Type B pancreatic cell (in vitro differentiated cells): ENCODE measurements around the gene EPSTI1. TPM values are rescaled to one million over a fixed set of nuclear protein-coding genes. Genes with fewer than 3 reads are reported as not detected.

ENCODE experiments used
- DNase-seq: peaks from one replicate; pipeline ENCODE4 v3.0.0; 2021; ENCODE audit warnings: mixed read lengths; ENCODE audit not compliant: unreplicated experiment; ENCODE audit errors: extremely low spot score
- H3K27ac Mint-ChIP-seq: 2 replicates; pipeline ENCODE4 v1.8.0; 2021; ENCODE audit warnings: mild to moderate bottlenecking, mixed read lengths
- H3K27me3 Mint-ChIP-seq: 2 replicates; pipeline ENCODE4 v1.8.0; 2021; ENCODE audit warnings: mixed read lengths
- H3K36me3 Mint-ChIP-seq: 2 replicates; pipeline ENCODE4 v1.8.0; 2021; ENCODE audit warnings: mixed read lengths
- H3K4me1 Mint-ChIP-seq: one replicate; pipeline ENCODE4 v1.8.0; 2021; ENCODE audit warnings: mixed read lengths; ENCODE audit not compliant: unreplicated experiment
- H3K4me3 Mint-ChIP-seq: 2 replicates; pipeline ENCODE4 v1.8.0; 2021; ENCODE audit warnings: mild to moderate bottlenecking, mixed read lengths
- H3K9me3 Mint-ChIP-seq: 2 replicates; pipeline ENCODE4 v1.8.0; 2021; ENCODE audit warnings: mixed read lengths
- total RNA-seq: library from RNA; stranded (reverse); gene quantifications from 2 replicates; pipeline ENCODE4 v1.2.1, GENCODE V29; 2021; ENCODE audit warnings: low replicate concordance
- TF ChIP-seq, protein P1 (sequence below): fragments of 200-600 bp; sonication (generic); conservative IDR thresholded peaks from 2 replicates; pipeline ENCODE4 v1.5.0; 2021; ENCODE audit warnings: antibody characterized with exemption, mild to moderate bottlenecking

The EPSTI1 gene
- total RNA-seq, 1 donor from 2014 or later, result 7.9 TPM

DNA sequence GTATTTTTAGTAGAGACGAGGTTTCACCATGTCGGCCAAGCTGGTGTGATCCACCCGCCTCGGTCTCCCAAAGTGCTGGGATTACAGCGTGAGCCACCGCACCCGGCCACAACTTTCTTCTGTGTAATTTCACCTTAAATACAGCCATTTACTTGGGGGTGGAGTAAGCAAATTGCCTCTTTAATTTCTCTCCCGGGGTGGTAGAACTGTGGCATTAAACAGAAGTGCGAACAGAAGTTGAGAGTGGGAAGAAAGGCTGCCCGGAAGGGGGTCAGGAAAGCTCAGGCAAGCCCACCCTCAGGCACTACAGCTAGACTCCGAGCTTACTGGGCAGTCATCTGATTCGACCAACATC is 30.9 kb upstream of the EPSTI1 start:
- Mint-ChIP-seq H3K27me3 (no peaks in the 10 kb centered on the region), H3K36me3 (peaks cover 9% of the 10 kb centered on the region), H3K9me3 (peaks cover 5% of the 10 kb centered on the region), H3K4me1 (peaks cover 25% of the 10 kb centered on the region), H3K4me3 (peak overlapping the region; percentile 97), H3K27ac (peak overlapping the region; percentile 95)
- TF ChIP-seq, protein P1, sequence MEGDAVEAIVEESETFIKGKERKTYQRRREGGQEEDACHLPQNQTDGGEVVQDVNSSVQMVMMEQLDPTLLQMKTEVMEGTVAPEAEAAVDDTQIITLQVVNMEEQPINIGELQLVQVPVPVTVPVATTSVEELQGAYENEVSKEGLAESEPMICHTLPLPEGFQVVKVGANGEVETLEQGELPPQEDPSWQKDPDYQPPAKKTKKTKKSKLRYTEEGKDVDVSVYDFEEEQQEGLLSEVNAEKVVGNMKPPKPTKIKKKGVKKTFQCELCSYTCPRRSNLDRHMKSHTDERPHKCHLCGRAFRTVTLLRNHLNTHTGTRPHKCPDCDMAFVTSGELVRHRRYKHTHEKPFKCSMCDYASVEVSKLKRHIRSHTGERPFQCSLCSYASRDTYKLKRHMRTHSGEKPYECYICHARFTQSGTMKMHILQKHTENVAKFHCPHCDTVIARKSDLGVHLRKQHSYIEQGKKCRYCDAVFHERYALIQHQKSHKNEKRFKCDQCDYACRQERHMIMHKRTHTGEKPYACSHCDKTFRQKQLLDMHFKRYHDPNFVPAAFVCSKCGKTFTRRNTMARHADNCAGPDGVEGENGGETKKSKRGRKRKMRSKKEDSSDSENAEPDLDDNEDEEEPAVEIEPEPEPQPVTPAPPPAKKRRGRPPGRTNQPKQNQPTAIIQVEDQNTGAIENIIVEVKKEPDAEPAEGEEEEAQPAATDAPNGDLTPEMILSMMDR, result no peak
- no peak for DNase-seq

- no peaks in the 10 kb centered on the region for H3K27me3 Mint-ChIP-seq
- H3K4me1 Mint-ChIP-seq, result peaks cover 25% of the 10 kb centered on the region
- peaks cover 8% of the 10 kb centered on the region for H3K36me3 Mint-ChIP-seq
- peak overlapping the region; percentile 67 for H3K4me3 Mint-ChIP-seq
- peaks cover 5% of the 10 kb centered on the region for H3K9me3 Mint-ChIP-seq
- no peak for DNase-seq
- TF ChIP-seq, protein P1, result no peak
- H3K27ac Mint-ChIP-seq, result peak overlapping the region; percentile 53
These were observed 30.1 kb upstream of the EPSTI1 start for GRCh38 chr13:43021926-43022670.

DNA sequence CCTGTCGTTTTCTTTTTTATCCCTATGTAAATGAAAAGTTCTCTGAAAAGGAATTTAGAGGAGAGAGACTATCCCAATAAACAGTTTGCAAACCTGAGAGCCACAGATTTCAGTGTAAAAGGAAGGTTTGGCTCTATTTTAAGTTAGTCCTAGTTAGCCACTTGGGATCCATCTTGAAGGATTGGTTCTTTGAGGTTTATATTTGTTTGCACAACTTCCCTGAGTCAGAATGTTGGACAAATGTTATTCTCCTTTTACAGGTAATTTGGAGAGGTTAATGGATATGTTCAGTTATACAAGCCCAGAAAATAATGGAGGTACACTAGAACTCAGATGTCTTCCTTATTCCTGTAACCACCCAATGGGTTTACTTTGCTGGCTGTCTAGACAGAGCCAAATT is 28.8 kb upstream of the EPSTI1 start:
- DNase-seq, result no peak
- Mint-ChIP-seq H3K27me3 (no peaks in the 10 kb centered on the region), H3K4me3 (no peak overlapping the region), H3K9me3 (peaks cover 5% of the 10 kb centered on the region), H3K27ac (no peak overlapping the region), H3K36me3 (peaks cover 8% of the 10 kb centered on the region), H3K4me1 (peaks cover 25% of the 10 kb centered on the region)
- TF ChIP-seq, protein P1, result no peak

- H3K27me3 Mint-ChIP-seq, result no peaks in the 10 kb centered on the region
- H3K9me3 Mint-ChIP-seq, result peaks cover 5% of the 10 kb centered on the region
- H3K4me3 Mint-ChIP-seq, result no peak overlapping the region
- peaks cover 20% of the 10 kb centered on the region for H3K4me1 Mint-ChIP-seq
- DNase-seq, result no peak
- H3K36me3 Mint-ChIP-seq, result peaks cover 5% of the 10 kb centered on the region
- no peak overlapping the region for H3K27ac Mint-ChIP-seq
- TF ChIP-seq, protein P1, result no peak
These were observed 27.8 kb upstream of the EPSTI1 start for GRCh38 chr13:43019811-43020210.

DNA sequence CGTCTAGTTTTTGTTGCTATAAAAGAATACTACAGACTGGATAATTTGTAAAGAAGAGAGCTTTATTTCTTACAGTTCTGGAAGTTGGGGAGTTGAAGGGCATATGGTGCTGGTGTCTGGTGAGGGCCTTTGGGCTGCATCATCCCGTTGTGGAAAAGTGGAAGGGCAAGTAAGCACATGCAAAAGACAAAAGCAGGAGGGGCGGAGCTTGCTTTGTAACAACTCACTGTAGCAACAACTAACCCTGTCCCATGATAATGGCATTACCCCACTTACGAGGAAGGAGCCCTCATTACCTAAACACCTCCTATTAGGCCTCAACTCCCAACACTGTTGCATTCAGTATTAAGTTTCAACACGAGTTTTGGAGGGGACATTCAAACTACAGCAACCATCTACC is 24.2 kb upstream of the EPSTI1 start:
- no peak for DNase-seq
- no peak overlapping the region for H3K4me3 Mint-ChIP-seq
- TF ChIP-seq, protein P1, result no peak

More for the DNA sequence above, 24.2 kb upstream of the EPSTI1 start:
- Mint-ChIP-seq H3K4me1 (no peaks in the 10 kb centered on the region), H3K36me3 (no peaks in the 10 kb centered on the region), H3K27ac (no peak overlapping the region), H3K27me3 (no peaks in the 10 kb centered on the region), H3K9me3 (no peaks in the 10 kb centered on the region)
